NCI-H1930 (cell line): Measurements from ENCODE around the gene PSMC5.
"Not testable (repeated sequence)": the region's sequence is repeated elsewhere in the genome, so short reads cannot be mapped to it uniquely, and the experiment has no call there.

ENCODE experiments used
- DNase-seq, 2 experiments: peaks; one replicate each; lab custom pipeline; 2025; lab: John Stamatoyannopoulos, UW

Gene PSMC5

GRCh38 chr17:63840591-63841349 is 13.5 kb downstream of the PSMC5 start:
- no peak for DNase-seq

DNA sequence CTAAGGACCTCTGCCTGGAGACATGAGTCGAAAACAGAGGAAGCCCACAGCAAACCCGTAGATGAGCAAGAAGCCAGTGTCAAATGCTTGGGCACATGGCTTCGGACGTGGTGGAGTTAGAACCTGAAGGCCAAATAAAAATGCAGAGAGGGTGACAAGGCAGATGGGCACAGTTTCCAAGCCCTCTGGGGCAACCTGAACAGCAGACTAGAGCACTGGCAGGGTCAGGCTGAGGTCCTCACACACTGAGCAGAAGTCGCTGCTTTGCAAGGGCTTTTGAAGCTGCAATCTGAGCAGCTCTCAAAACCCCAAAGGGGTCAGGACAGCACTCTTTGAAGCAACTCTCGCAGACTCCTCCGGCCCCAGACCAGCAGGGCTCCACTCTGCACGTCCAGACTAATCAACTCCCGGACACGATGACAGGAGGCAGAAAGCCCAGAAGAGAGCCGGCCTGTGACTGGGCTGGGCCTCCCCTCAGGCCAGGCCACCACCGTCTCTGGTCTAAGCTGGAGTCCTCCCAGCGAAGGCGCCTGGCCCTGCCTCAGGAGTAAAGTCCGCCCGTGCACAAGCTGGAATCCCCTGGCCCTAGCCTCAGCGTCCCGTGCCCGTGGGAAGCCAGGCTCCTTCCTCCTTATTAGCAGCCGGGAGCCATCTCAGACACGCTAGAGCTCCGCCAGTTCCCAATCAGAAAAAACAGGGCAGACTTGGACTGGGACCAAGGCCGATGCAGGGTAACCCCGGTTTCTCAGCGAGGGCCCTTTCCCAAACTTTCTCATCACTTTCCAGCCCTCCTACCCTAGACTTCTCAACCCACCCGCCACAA is 14.3 kb downstream of the PSMC5 start:
- DNase-seq, result no peak

DNA sequence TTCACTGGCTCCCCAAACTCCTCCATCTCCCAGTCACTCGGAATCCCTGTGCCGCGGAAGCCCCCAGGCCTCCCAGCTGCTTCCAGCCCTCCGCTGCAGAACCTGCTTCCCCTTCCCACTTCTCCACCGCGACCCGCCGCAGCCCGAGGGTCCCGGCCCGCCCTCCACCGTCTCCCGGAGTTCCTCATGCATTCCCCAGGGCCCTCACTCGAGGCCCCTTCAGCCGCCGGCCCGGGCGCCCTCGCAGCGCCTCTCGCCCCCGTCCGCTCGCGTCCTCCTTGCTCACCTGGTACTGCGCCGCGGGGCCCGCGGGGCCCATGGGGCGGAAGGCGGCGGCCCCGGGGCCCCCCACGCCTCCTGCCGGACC is 14.9 kb downstream of the PSMC5 start:
- no peak for DNase-seq

DNA sequence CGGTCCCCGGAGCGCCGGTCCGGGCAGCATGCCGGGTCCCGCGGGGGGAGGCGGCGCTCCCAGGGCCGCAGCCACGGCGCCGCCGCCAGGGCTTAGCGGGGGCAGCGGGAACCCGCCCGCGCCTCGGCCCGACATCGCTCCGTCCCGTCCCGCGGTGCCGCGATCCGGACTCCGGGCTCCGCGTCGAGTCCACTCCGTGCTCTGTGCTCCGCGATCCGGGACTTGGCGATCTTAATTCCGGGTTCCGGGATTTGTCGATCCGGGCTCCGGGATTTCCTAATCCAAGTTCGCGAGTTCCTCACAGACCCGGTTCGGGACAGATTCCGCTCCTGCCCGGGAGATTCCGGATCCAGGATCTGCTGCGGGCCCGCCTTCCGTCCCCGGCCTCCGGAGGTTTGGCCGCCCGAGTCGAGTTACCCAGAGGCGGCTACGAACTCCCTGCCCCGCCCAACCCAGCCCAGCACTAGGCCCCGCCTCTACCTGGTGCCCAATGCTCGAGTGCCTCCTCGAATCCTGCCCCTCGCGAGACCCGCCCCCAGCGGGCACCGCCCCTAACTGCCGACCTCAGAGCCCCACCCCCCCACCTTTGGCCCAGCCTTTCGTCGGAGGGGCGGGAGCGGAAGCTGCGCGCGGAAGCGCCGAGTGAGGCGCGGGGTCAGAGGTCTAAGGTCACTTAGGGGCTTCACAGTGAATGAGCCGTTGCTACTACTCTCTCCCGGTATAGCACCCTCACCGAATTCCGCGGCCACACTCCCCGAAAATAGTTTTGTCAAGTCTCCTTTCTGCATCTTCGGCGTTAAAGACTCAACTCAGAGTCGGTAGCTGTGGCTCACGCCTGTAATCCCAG is 15.5 kb downstream of the PSMC5 start, which contains the start of gene SMARCD2:
Gene SMARCD2 (minus strand): TSS at position 146 of the 847 bp plus-strand sequence. CDS start 11 bp downstream, at position 135.
- DNase-seq, result peak; percentile 99

DNA sequence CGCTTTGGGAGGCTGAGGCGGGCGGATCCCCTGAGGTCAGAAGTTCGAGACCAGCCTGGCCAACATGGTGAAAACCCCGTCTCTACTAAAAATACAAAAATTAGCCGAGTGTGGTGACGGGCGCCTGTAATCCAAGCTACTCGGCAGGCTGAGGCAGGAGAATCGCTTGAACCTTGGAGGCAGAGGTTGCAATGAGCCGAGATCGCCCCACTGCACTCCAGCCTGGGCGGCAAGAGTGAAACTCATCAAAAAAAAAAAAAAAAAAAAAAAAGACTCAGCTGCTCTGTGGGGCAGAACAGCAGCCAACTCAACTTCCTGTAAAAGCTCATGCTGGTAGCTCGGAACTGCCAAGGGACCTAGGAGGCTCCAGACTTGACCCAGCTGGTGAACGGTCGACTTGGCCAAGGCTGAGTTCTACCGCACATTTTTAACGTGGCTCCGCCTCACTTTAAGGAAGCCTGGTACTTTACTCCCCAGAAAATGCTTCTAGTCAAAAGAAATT is 16.2 kb downstream of the PSMC5 start:
- not testable (repeated sequence) for DNase-seq

- DNase-seq, result no peak
Observed at GRCh38 chr17:63843910-63844677, 16.9 kb downstream of the PSMC5 start.

- DNase-seq, result no peak
Observed at GRCh38 chr17:63845509-63845908, 18.3 kb downstream of the PSMC5 start.

- DNase-seq, result no peak
Observed at GRCh38 chr17:63847525-63848249, 20.5 kb downstream of the PSMC5 start.

GRCh38 chr17:63848834-63849689 is 21.8 kb downstream of the PSMC5 start:
- DNase-seq, result peak; percentile 91 to 94

DNA sequence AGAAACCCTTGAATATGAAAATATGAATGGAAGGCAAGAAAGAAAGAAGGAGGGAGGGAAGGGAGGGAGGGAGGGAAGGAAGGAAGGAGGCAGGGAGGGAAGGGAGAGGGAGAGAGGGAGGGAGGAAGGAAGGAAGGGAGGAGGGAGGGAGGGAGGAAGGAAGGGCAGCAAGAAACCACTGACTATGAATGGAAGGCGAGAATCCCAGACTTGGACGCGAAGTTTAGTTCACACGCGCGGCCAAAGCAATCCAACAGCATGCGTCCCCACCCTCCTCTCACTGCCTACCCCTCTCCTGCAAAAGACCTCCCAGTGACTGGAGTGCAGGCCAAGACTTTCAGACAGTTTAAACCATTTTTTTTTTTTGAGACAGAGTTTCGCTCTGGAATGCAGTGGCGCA is 23.2 kb downstream of the PSMC5 start:
- DNase-seq, result no peak

DNA sequence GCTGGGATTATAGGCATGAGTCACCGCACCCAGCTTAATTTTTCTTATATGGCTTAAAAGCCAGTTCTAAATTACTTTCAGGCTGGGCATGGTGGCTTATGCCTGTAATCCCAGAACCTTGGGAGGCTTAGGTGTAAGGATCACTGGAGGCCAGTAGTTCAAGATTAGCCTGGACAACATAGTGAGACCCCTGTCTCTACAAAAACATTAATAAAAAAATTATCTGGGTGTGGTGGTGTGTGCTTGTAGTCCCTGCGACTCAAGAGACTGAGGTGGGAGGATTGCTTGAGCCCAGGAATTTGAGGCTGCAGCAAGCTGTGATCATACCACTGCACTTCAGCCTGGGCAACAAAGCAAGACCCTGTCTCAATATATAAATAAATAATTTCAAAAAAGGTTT is 26.0 kb downstream of the PSMC5 start:
- no peak for DNase-seq

- DNase-seq, result no peak
Observed at GRCh38 chr17:63854709-63855108, 27.5 kb downstream of the PSMC5 start.

DNA sequence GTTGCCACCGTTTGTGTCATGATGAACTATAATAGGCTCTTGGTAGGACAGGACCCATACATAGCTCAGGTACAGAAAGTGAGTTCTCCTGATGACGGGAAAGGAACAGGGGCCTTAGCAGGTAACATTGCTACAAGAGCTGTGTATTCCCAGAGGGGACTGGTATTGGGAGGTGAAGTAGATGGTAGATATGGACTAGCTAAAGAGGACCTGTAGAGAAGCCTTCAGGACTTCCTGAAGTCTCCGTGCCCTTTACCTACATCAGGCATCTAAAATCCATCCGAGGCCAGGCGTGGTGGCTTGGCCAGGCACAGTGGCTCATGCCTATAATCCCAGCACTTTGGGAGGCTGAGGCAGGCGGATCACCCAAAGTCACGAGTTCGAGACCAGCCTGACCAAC is 28.0 kb downstream of the PSMC5 start:
- DNase-seq, result no peak

- DNase-seq, result not testable (repeated sequence)
Observed at GRCh38 chr17:63856425-63856824, 29.2 kb downstream of the PSMC5 start.

DNA sequence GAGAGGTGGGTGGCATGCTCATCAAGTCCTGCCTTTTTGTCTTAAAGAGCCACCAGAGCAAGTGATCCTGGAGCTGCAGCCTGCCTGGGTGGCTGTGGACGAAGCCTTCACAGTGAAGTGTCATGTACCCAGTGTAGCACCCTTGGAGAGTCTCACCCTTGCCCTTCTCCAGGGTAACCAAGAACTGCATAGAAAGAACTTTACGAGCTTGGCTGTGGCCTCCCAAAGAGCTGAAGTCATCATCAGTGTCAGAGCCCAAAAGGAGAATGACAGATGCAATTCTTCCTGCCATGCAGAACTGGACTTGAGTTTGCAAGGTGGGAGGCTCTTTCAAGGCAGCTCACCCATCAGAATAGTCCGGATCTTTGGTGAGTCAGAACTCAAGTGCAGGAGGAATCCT is 32.0 kb downstream of the PSMC5 start:
- no peak for DNase-seq

DNA sequence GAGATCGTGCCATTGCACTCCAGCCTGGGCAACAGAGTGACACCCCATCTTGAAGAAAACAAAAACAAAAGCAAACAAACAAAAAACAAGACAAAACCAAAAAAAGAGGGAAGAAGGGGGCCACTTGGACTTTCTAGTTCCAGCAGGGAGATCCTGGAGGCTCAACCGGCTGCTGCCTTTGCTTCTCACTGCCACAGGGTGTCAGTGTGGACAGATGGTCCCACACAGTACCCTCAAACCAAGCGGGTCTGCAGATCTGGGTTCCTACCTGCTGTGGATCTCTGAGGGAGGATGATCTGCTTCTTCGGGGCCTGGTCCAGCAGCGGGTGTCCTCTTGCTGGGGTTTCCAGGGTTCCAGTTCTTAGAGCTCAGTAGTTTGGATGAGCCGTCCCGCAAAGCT is 39.4 kb downstream of the PSMC5 start:
- DNase-seq, result not testable (repeated sequence)

GRCh38 chr17:63869491-63870291 is 42.5 kb downstream of the PSMC5 start:
- not testable (repeated sequence) for DNase-seq

- DNase-seq, result not testable (repeated sequence)
Observed at GRCh38 chr17:63870292-63870665, 43.0 kb downstream of the PSMC5 start.
